ENCODE data around the gene OARD1. TPM values are rescaled to one million over a fixed set of nuclear protein-coding genes. Genes with fewer than 3 reads are reported as not detected.

The OARD1 gene
- total RNA-seq, 2 donors from 2014 or later: 28.5 to 31.1 TPM

DNA sequence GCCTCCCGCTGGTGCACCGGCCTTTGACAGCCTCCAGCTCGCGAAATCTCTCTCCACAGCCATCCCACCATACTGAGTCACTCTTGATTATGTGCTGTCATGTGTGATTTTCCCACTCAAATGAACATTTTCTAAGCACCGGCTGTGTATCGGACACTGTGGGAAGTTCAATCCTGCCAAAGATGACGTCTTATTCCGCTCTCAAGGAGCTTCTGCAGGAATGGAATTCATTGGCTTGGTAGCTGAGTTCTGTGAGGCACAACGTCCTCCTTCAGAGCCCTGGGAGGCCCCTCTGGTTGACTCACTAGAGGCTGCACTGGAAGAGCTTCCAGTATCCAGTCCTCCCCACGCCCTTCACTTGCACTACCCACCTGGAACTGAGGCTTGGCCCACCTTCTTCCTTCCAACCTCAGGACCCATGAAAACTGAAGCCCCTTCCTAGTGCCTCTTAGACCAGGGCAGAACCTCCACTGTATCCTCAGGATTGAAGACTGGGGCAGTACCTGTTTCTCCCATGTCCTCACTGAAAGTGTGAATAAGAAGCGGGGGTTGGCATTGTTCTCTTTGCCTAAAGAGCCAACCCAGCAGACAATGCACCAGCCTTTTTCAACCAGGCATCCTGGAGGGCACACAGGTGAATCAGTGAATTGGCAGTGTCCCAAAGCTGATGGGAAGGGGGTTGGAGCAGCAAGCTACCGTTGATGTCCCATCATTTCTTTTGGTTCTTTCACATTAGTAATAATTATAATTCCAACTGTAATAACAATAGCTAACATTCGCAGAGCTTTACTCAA, 34.9 kb downstream of the OARD1 start:
- ATAC-seq: no peak
- Mint-ChIP-seq H3K36me3 (no peaks in the 10 kb centered on the region), H3K4me1 (ENCODE audit: low read depth in 2 of 2) (peaks cover 0 to 4% of the 10 kb centered on the region in 2 donors), H3K9me3 (no peaks in the 10 kb centered on the region), H3K27me3 (no peaks in the 10 kb centered on the region), H3K27ac (no peak overlapping the region), H3K4me3 (no peak overlapping the region)
- no peak for DNase-seq (ENCODE audit: low spot score)

DNA sequence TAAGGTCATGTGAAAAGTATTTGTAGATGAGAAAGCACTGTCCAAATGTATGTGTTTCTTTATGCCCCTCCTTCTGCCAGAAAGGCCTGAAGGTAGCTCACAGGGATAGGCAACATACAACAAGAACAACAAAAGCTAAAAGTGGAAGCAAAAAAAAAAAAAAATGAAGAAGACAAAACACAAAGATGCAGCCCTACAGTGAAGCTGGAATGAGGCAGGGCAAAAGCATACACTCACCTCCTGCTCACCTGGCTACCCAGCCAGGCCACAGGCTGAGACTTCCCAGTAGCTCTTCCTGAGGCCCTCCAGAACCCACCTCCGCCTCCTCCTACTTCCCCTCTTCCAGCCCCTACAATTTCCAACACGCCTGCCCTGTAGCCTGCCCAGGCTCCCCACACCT, 35.6 kb downstream of the OARD1 start:
- DNase-seq (ENCODE audit: low spot score) (no peak), ATAC-seq (no peak)
- H3K4me3 Mint-ChIP-seq: no peak overlapping the region
- H3K4me1 Mint-ChIP-seq (ENCODE audit: low read depth in 2 of 2): peaks cover 0 to 4% of the 10 kb centered on the region in 2 donors
- H3K27ac Mint-ChIP-seq: no peak overlapping the region
- H3K36me3 Mint-ChIP-seq: no peaks in the 10 kb centered on the region
- no peaks in the 10 kb centered on the region for H3K9me3 Mint-ChIP-seq
- no peaks in the 10 kb centered on the region for H3K27me3 Mint-ChIP-seq

DNA sequence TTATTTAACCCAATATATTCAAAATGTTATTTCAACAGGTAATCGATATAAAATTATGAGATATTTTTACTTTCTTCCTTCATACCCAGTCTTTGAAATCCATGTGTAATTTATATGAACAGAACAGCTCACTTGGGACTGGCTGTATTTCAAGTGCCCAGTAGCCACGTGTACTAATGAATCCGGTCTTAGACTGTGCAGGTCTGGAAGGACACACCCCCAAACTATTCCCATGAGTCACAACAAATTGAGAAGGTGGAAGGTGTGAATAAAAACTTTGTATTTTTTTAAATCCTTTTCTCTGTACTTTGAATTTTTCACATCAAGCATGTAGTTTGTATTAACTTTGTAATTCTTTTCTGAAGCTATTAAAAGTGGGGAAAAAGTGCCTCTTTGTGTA, 36.0 kb downstream of the OARD1 start:
- no peak overlapping the region for H3K27ac Mint-ChIP-seq
- H3K36me3 Mint-ChIP-seq: no peaks in the 10 kb centered on the region
- no peaks in the 10 kb centered on the region for H3K27me3 Mint-ChIP-seq
- no peak overlapping the region for H3K4me3 Mint-ChIP-seq
- DNase-seq (ENCODE audit: low spot score) (no peak), ATAC-seq (no peak)
- H3K9me3 Mint-ChIP-seq: no peaks in the 10 kb centered on the region
- H3K4me1 Mint-ChIP-seq (ENCODE audit: low read depth in 2 of 2): peaks cover 0 to 4% of the 10 kb centered on the region in 2 donors

DNA sequence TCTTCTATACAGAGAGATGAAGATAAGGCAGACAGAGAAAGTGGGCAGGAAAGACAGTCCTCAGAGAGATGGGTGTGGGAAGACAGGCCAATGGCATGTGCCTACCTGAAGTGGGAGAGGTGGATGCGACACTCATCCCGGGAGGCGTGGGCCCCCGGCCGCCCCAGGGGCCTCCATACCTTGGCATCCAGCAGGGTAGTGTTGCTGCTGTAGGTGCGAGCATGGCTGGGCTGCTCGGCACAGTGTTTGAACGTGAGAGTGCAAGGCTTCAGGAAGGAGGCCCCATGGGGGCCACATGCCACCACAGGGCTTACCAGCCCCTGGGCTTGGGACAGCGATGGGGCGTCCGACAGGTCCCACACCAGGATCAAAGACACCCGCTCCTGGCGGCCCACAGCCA, 38.4 kb downstream of the OARD1 start:
- Mint-ChIP-seq H3K27ac (no peak overlapping the region), H3K36me3 (no peaks in the 10 kb centered on the region), H3K4me3 (no peak overlapping the region), H3K4me1 (ENCODE audit: low read depth in 2 of 2) (peaks cover 7 to 8% of the 10 kb centered on the region in 2 donors), H3K27me3 (no peaks in the 10 kb centered on the region), H3K9me3 (no peaks in the 10 kb centered on the region)
- ATAC-seq (peak in 1 of 2 donors; percentile 33), DNase-seq (ENCODE audit: low spot score) (no peak)

DNA sequence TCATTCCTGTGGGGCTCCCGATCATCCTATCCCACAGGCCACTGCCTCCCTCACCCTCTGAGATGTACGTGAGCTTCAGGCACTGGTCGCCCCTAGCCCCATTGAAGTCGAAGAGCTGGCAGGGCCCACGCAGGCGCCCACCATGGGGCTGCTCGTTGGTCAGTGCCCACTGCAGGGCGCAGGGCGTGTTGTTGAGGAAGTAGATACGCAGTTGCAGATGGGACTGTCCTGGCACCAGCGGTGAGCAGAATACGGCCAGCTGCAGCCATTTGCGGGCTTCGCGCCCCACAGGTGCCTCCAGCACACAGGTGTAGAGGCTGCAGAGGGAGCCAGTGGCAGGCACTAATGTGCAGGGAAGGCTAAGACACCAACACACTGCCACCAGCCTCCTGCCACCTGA, 39.3 kb downstream of the OARD1 start:
- no peak for ATAC-seq
- DNase-seq (ENCODE audit: low spot score): no peak
- Mint-ChIP-seq H3K27me3 (no peaks in the 10 kb centered on the region), H3K4me1 (ENCODE audit: low read depth in 2 of 2) (peaks cover 12 to 13% of the 10 kb centered on the region in 2 donors), H3K9me3 (no peaks in the 10 kb centered on the region), H3K36me3 (no peaks in the 10 kb centered on the region), H3K27ac (no peak overlapping the region), H3K4me3 (no peak overlapping the region)

DNA sequence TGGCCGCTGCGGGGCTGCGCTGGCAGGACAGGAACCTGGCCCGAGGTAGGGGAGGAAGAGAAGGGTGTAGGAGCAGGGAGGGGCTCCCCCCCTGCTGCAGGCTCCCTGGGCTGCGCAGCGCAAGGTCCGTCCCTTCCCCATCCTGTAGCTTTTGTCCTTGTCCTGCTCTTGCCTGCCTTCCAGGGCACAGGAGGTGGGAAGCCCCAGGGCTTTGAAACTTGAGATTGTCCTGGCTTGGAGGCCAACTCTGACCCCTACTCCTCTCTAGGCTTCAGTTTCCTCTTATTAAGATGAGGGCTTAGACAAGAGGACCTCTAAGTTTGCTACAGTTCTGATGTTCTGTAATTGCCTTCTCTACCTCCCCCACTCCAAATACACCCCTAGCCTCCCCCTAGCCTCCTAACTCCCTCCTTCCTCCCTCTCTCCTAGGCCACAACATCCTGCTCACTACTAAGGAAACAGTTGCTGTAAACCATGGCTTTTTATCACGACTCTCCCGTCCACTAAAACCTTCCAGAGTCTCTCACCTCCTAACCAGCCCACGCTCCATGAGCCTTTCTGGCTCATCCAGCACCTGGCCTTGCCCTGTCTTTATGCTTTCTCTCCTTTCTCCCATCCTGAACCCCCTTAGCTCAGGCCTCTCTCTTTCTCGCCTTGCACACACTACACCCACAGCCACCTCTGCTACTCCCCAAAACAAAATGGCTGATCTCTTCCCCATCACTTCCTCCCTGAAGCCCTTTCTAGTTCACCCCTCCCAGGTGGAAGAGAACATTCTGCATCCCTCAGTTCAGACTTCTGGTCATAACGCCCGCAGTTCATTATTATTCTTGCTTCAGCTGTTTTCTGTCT, 43.4 kb downstream of the OARD1 start:
- H3K27ac Mint-ChIP-seq: peak overlapping the region; percentile 61 to 65
- DNase-seq (ENCODE audit: low spot score): no peak
- H3K27me3 Mint-ChIP-seq: no peaks in the 10 kb centered on the region
- H3K9me3 Mint-ChIP-seq: no peaks in the 10 kb centered on the region
- no peaks in the 10 kb centered on the region for H3K36me3 Mint-ChIP-seq
- peaks cover 22% of the 10 kb centered on the region in 2 donors for H3K4me1 Mint-ChIP-seq (ENCODE audit: low read depth in 2 of 2)
- peak overlapping the region; percentile 85 for H3K4me3 Mint-ChIP-seq
- ATAC-seq: peak; percentile 60 to 61

DNA sequence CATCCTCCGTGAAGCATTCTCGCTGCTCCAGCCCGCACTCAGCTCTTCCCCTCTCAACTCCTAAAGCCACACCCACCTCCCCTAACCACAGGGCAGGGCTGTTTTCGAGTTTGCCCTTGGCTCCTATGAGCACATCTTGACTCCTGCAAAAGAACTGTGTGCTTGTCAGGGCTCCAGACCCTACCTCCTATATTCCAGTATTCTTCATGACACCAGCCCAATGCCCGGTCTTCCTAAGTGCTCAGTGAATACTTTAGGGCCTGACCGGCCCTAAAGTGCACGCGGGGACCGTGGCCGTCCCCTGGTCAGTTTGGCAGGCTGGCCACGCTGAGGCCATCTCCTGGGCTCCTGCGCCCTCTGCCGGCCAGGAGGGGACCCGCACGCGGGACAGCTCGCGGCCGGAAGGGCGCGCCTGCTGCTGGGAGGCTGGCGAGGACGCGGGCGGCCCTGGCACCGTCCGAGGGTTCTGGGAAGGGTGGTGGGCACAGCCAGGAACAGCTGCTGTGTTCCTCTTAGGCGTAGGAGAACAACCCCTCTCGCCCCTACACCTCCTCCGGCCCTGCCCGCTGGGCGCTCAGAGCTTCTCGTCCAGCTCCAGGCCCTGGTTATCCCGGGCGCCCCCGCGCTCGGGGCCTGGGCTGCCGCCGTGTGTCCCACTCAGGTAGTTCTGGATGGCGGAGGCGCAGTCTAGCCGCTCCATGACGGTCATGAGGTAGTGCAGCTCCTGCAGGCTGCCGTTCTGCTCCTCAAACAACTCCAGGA, 44.2 kb downstream of the OARD1 start:
- no peaks in the 10 kb centered on the region for H3K27me3 Mint-ChIP-seq
- H3K4me3 Mint-ChIP-seq: peak overlapping the region; percentile 85
- H3K4me1 Mint-ChIP-seq (ENCODE audit: low read depth in 2 of 2): peaks cover 22% of the 10 kb centered on the region in 2 donors
- H3K9me3 Mint-ChIP-seq: no peaks in the 10 kb centered on the region
- no peaks in the 10 kb centered on the region for H3K36me3 Mint-ChIP-seq
- peak; percentile 94 to 95 for ATAC-seq
- H3K27ac Mint-ChIP-seq: peak overlapping the region; percentile 65 to 67
- DNase-seq (ENCODE audit: low spot score): peak; percentile 86

DNA sequence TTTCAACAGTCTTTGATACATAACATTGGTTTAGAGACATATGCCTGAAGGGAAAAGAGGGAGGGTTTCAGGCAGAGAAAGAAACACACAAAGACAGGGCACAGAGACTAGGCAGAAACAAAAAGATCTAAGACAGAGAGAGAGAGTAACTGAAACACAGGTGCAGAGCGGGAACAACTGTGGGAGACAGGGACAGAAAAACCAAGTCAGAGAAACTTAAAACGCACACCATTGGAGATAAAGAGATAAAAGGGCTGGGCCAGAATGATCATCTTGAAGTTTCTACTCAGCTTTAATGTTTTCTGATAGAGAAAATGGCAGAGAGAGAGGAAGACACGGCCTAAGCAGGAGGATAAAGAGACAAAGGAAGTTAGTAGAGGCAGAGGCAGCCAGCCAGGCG, 44.9 kb downstream of the OARD1 start:
- ATAC-seq: no peak
- peak overlapping the region; percentile 65 to 67 for H3K27ac Mint-ChIP-seq
- no peaks in the 10 kb centered on the region for H3K9me3 Mint-ChIP-seq
- H3K36me3 Mint-ChIP-seq: no peaks in the 10 kb centered on the region
- H3K27me3 Mint-ChIP-seq: no peaks in the 10 kb centered on the region
- H3K4me3 Mint-ChIP-seq: peak overlapping the region; percentile 85
- no peak for DNase-seq (ENCODE audit: low spot score)
- peaks cover 22% of the 10 kb centered on the region in 2 donors for H3K4me1 Mint-ChIP-seq (ENCODE audit: low read depth in 2 of 2)

DNA sequence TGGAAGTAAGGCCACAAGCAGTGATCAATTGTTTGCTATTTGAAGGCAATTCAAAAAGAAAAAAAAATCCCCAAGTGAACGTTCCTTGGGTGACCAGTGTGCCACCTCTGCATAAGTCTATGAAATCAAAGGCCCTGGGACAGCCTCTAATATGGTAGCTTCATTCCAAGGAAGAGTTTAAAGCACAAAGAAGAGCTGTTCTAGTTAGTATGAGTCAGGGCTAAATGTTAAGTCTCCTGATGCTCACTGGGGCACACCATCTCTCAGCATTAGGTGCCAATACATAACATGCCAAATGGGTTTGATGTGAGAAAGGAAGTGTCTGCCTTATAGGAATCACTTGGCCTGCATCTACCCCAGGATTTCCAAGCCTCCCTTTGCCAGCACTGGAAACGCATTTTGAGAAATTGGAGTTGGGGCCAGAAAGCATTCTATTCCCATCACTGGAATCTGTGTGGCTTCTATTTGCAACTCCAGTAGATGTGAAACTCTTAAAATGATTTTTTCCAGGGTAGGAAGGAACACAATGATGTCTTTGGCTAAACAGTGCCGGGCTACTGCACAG, 46.1 kb downstream of the OARD1 start:
- Mint-ChIP-seq H3K27ac (no peak overlapping the region), H3K4me3 (no peak overlapping the region), H3K27me3 (no peaks in the 10 kb centered on the region), H3K4me1 (ENCODE audit: low read depth in 2 of 2) (peaks cover 22% of the 10 kb centered on the region in 2 donors), H3K9me3 (no peaks in the 10 kb centered on the region), H3K36me3 (no peaks in the 10 kb centered on the region)
- ATAC-seq: no peak
- no peak for DNase-seq (ENCODE audit: low spot score)

DNA sequence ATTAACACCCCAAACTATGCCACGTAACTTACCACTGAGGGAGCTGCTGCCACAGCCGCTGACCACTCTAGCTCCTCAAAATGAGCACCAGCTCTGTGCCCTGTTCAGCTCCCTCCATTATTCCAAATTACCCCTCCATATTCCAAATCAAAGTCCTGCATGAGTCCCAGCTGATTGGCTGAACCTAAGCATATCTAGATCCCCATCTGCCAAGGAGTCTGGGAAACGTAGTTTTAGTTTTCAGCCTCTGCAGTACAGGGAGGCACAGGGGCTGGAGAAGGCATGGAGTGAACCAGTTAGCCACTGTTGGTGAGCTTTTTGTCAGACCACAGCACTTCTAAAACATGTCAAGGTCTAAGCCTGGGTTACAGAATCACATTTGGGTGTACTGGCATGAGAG, 49.0 kb downstream of the OARD1 start:
- H3K27ac Mint-ChIP-seq: no peak overlapping the region
- DNase-seq (ENCODE audit: low spot score): no peak
- H3K9me3 Mint-ChIP-seq: no peaks in the 10 kb centered on the region
- no peak overlapping the region for H3K4me3 Mint-ChIP-seq
- no peaks in the 10 kb centered on the region for H3K36me3 Mint-ChIP-seq
- peaks cover 0 to 3% of the 10 kb centered on the region in 2 donors for H3K27me3 Mint-ChIP-seq
- no peak for ATAC-seq
- peaks cover 10 to 13% of the 10 kb centered on the region in 2 donors for H3K4me1 Mint-ChIP-seq (ENCODE audit: low read depth in 2 of 2)

DNA sequence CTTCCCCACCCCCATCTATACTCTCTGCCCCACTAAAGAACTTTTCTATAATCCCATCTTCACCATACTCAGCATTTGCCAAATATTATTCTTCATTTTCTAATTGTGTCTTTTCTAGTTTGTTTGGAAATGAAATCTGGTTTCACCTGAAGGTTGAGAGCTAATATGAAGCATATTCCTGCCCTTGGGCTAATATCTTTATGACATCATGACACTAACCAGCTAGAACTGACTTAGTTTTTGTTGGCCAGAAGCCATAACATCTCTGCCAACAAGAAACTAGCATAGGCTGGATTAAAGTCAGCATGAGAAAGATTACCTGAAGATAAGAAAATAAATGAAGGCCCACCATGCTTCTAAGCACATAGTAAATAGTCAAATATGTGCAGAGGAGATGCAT, 49.9 kb downstream of the OARD1 start:
- no peak for DNase-seq (ENCODE audit: low spot score)
- H3K36me3 Mint-ChIP-seq: no peaks in the 10 kb centered on the region
- H3K4me3 Mint-ChIP-seq: no peak overlapping the region
- H3K27ac Mint-ChIP-seq: no peak overlapping the region
- H3K27me3 Mint-ChIP-seq: peaks cover 0 to 3% of the 10 kb centered on the region in 2 donors
- no peak for ATAC-seq
- peaks cover 4% of the 10 kb centered on the region in 2 donors for H3K4me1 Mint-ChIP-seq (ENCODE audit: low read depth in 2 of 2)
- no peaks in the 10 kb centered on the region for H3K9me3 Mint-ChIP-seq

DNA sequence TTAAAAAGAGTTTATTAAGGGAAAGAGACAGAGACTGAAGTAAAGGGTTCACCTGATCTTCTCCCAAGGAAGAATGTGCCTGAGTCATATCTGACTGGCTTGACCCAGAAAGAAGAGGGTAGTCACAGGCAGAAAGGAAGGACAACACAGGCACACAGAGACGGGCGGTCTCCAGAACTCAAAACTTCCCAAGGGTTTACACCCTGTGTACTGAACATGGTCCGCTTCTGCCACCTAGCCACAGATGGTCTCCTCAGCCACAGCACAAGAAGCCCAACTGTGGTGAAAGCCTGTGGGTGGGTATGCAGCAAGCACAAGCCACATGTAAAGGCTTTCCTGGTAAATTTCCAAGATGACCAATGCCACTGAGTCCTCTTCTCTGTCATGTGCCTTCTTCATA, 50.3 kb downstream of the OARD1 start:
- DNase-seq (ENCODE audit: low spot score) (no peak), ATAC-seq (no peak)
- Mint-ChIP-seq H3K4me1 (ENCODE audit: low read depth in 2 of 2) (no peaks in the 10 kb centered on the region), H3K36me3 (no peaks in the 10 kb centered on the region), H3K27me3 (peaks cover 0 to 3% of the 10 kb centered on the region in 2 donors), H3K4me3 (no peak overlapping the region), H3K9me3 (no peaks in the 10 kb centered on the region), H3K27ac (no peak overlapping the region)

DNA sequence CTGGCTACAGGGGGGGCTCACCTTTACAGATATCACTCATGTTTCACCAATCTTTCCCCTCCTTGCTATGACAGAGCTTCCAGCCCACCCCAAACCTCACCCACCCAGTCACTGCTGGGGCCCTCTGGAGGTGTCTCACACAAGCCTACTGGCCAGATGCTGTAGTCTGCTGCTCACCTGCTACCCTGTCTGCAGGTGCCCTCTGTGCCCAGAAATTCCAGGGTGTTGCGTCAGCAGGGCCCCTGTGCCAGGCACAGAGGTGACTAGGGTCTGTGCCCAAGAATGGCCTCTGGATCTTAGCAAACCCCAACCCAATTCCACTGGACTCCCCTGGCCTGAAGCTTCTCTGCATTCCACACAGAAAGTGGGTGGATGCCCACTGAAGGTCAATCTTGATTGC, 54.5 kb downstream of the OARD1 start:
- Mint-ChIP-seq H3K27me3 (peaks cover 0 to 5% of the 10 kb centered on the region in 2 donors), H3K27ac (no peak overlapping the region), H3K4me3 (no peak overlapping the region), H3K9me3 (no peaks in the 10 kb centered on the region), H3K4me1 (ENCODE audit: low read depth in 2 of 2) (no peaks in the 10 kb centered on the region), H3K36me3 (no peaks in the 10 kb centered on the region)
- ATAC-seq (no peak), DNase-seq (ENCODE audit: low spot score) (no peak)

Data from natural killer cell treated with Interleukin-12 subunit alpha and Interleukin-12 subunit beta and Interleukin-15 and Interleukin-18, amount 100 ng/mL, for 72 hours (primary cell).